KOPT-K1 (cell line): ENCODE results near the gene TMEM143.

Experiments
- H3K27ac ChIP-seq: fragments of 200-600 bp; sonication (generic); 2 replicates; pipeline ENCODE4 v1.5.1; 2016; ENCODE audit warnings: antibody characterized with exemption, mild to moderate bottlenecking, low read depth, low read length; ENCODE audit not compliant: poor library complexity, severe bottlenecking
- H3K36me3 ChIP-seq: fragments of 200-600 bp; sonication (generic); 2 replicates; pipeline ENCODE4 v1.5.1; 2017; ENCODE audit warnings: antibody characterized with exemption, mild to moderate bottlenecking, low read length, moderate library complexity; ENCODE audit not compliant: insufficient read depth
- H3K9me3 ChIP-seq: fragments of 200-600 bp; sonication (generic); 2 replicates; pipeline ENCODE4 v1.5.1; 2017; ENCODE audit warnings: antibody characterized with exemption, low read length, mild to moderate bottlenecking; ENCODE audit not compliant: insufficient read depth, poor library complexity, severe bottlenecking

The TMEM143 gene

GRCh38 chr19:48283908-48284307, 79.8 kb downstream of the TMEM143 start:
- Histone ChIP-seq H3K9me3 (peaks cover 12% of the 10 kb centered on the region), H3K27ac (no peak overlapping the region), H3K36me3 (no peaks in the 10 kb centered on the region)
